Panc1 (cell line): ENCODE measurements around the gene KRT6C. TPM values are rescaled to one million over a fixed set of nuclear protein-coding genes. Genes with fewer than 3 reads are reported as not detected.

Experiments used
- ATAC-seq: fragments of 200-7000 bp; cut with Tn5 transposase; 2 replicates; pipeline ENCODE4 v1.9.1; 2020; ENCODE audit warnings: mild to moderate bottlenecking, moderate library complexity
- BruUV-seq: library from RNA; stranded (reverse); fragments of 400-500 nt; replicated peaks from 2 replicates; lab custom pipeline; 2021; lab: Mats Ljungman, UMichigan
- CTCF ChIA-PET: fragments of 300-600 bp; sonication (Branson Sonifier 250); formaldehyde crosslinking; loops from one replicate; lab custom pipeline; 2022; ENCODE audit warnings: antibody characterized with exemption; lab: Charles Lee
- POLR2A ChIA-PET: fragments of 300-600 bp; sonication (Branson Sonifier 250); formaldehyde crosslinking; loops from one replicate; lab custom pipeline; 2022; ENCODE audit warnings: antibody characterized with exemption; lab: Charles Lee
- DNase-seq: peaks from one replicate; pipeline ENCODE4 v3.0.0-alpha.2; 2010; ENCODE audit warnings: low read depth, low spot score
- H3K27ac ChIP-seq: 2 replicates; pipeline ENCODE4 v1.5.1; 2011; ENCODE audit warnings: mild to moderate bottlenecking, low read length, inconsistent platforms
- H3K27me3 ChIP-seq: fragments of 200-500 bp; sonication (Bioruptor generic); 2 replicates; pipeline ENCODE4 v1.6.0; 2014; ENCODE audit warnings: low read length, inconsistent platforms; ENCODE audit not compliant: control insufficient read depth, insufficient read depth
- H3K36me3 ChIP-seq: fragments of 200-500 bp; sonication (Bioruptor generic); 2 replicates; pipeline ENCODE4 v1.5.1; 2014; ENCODE audit warnings: inconsistent platforms, mild to moderate bottlenecking, low read length, moderate library complexity; ENCODE audit not compliant: control insufficient read depth, insufficient read depth
- H3K4me1 ChIP-seq: 2 replicates; pipeline ENCODE4 v1.5.1; 2011; ENCODE audit warnings: inconsistent platforms, mild to moderate bottlenecking, low read length, moderate library complexity; ENCODE audit not compliant: control insufficient read depth, insufficient read depth
- H3K4me3 ChIP-seq, 2 experiments: 2 replicates each; pipeline ENCODE4 v1.5.1; 2011 to 2012; ENCODE audit warnings: low read depth in 2 of 2, low read length in 2 of 2, mild to moderate bottlenecking in 2 of 2, inconsistent platforms in 1 of 2, moderate library complexity in 1 of 2
- H3K9me3 ChIP-seq: fragments of 200-500 bp; sonication (Bioruptor generic); 2 replicates; pipeline ENCODE4 v1.5.1; 2014; ENCODE audit warnings: low read depth, mild to moderate bottlenecking, inconsistent platforms, low read length, moderate library complexity; ENCODE audit not compliant: control insufficient read depth, insufficient read depth
- CTCF ChIP-seq: fragments of 450-650 bp; IDR thresholded peaks from 2 replicates; pipeline ENCODE4 v1.5.1; 2017; ENCODE audit warnings: mild to moderate bottlenecking
- POLR2AphosphoS5 ChIP-seq: IDR thresholded peaks from 2 replicates; pipeline ENCODE4 v1.6.1; 2012; ENCODE audit warnings: mild to moderate bottlenecking, low read depth, low read length, moderate library complexity
- REST ChIP-seq, 2 experiments: IDR thresholded peaks; 2 replicates each; pipeline ENCODE4 v1.6.1; 2011 to 2012; ENCODE audit warnings: low read depth in 2 of 2, control low read depth in 1 of 2, low read length in 1 of 2, mild to moderate bottlenecking in 1 of 2, moderate library complexity in 1 of 2; ENCODE audit not compliant: insufficient read depth in 1 of 2
- SIN3A ChIP-seq: IDR thresholded peaks from 2 replicates; pipeline ENCODE4 v1.6.1; 2012; ENCODE audit warnings: low read depth, mild to moderate bottlenecking, low read length, moderate library complexity, borderline replicate concordance; ENCODE audit not compliant: insufficient read depth
- TCF7L2 ChIP-seq: IDR thresholded peaks from 2 replicates; pipeline ENCODE4 v1.6.1; 2011; ENCODE audit warnings: mild to moderate bottlenecking, low read depth, low read length, inconsistent platforms
- in situ Hi-C: cut with HindIII; loops from 2 replicates; pipeline ENCODE4 v1.10.0; 2016; ENCODE audit warnings: low sequenced_read_pairs, low pct_unique_long_range_greater_than_20kb
- intact Hi-C: fragments of 100-400 bp; cut with micrococcal nuclease; formaldehyde crosslinking; loops from one replicate; pipeline ENCODE4 v1.10.0; 2022; ENCODE audit not compliant: unreplicated experiment
- total RNA-seq: library from RNA; stranded (reverse); gene quantifications from one replicate; pipeline ENCODE4 v1.2.1, GENCODE V29; 2021; ENCODE audit not compliant: unreplicated experiment

KRT6C gene
- total RNA-seq, 1 experiment from 2014 or later = not detected

- DNase-seq (no peak), ATAC-seq (no peak)
- in situ Hi-C loops = no loop called here
- no peaks in the 10 kb centered on the region for H3K4me1 ChIP-seq
- CTCF ChIA-PET = interaction anchor here (0.7 to 0.9 kb wide), 2 partner anchors 23 to 34 kb away, joined by 3 to 4 read pairs; no protein-coding TSS in a partner anchor
- no peak overlapping the region for H3K4me3 ChIP-seq
- TF ChIP-seq CTCF (no peak), REST (IDR thresholded peaks at IDR 0.05; ENCODE audit: insufficient read depth in 1 of 2, low read depth in 2 of 2, low read length in 1 of 2) (no peak), SIN3A (no peak), POLR2AphosphoS5 (no peak), TCF7L2 (no peak)
- BruUV-seq = no TSS peak
- POLR2A ChIA-PET = no interaction called here
- peaks cover 12% of the 10 kb centered on the region for H3K27me3 ChIP-seq
- no peak overlapping the region for H3K27ac ChIP-seq
- intact Hi-C loops = no loop called here
- H3K36me3 ChIP-seq = no peaks in the 10 kb centered on the region
- H3K9me3 ChIP-seq = no peaks in the 10 kb centered on the region
Observed at GRCh38 chr12:52435659-52435999, 38.0 kb downstream of the KRT6C start.

GRCh38 chr12:52434760-52435530 lies 38.7 kb downstream of the KRT6C start:
- no peak for ATAC-seq
- in situ Hi-C loops = no loop called here
- CTCF ChIA-PET = interaction anchor here (0.6 to 0.9 kb wide), 3 partner anchors 24 to 116 kb away, joined by 3 to 4 read pairs (median 3); no protein-coding TSS in a partner anchor
- H3K4me3 ChIP-seq = no peak overlapping the region
- TF ChIP-seq CTCF = no peak
- no peak for TF ChIP-seq TCF7L2
- no peak for TF ChIP-seq REST (IDR thresholded peaks at IDR 0.05; ENCODE audit: insufficient read depth in 1 of 2, low read depth in 2 of 2, low read length in 1 of 2)
- no peak for TF ChIP-seq POLR2AphosphoS5
- TF ChIP-seq SIN3A = no peak
- no peaks in the 10 kb centered on the region for H3K36me3 ChIP-seq
- no TSS peak for BruUV-seq
- no peaks in the 10 kb centered on the region for H3K9me3 ChIP-seq
- H3K27me3 ChIP-seq = peaks cover 14% of the 10 kb centered on the region
- no peak for DNase-seq
- no peaks in the 10 kb centered on the region for H3K4me1 ChIP-seq
- POLR2A ChIA-PET = no interaction called here
- no peak overlapping the region for H3K27ac ChIP-seq
- intact Hi-C loops = no loop called here
